ENCODE measurements around the gene CRACR2A.

CRACR2A gene

DNA sequence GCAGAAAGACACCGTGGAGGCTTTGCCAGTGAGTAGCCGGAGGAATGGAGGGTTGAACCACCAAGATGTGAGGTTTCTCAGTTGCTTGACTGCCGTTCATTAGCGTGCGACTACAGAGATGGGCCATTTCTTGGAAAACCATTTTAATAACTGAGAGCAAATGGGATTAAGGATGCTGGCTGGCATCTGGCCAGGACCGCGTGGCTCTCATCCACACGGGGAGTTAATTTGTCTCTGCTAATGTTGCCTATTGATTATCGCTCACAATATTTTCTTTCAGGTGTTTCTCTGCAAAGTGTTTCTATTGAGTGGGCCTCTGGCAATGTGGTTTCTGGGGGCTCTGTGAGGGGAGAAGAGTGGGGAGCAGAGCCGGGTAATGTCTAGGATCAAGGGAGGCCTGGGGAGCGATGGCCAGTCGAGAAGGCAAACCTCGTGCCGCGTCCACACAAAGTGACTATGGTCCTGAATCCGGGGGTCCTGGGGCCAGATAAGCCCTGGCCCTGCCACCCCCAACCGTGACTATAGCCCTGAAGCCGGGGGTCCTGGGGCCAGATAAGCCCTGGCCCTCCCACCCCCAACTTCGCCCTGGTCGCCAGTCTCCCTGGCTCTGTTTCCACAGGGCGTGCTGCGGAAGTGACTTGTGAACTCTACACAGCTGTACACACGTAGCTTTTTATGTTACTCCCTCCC lies 151.3 kb downstream of the CRACR2A start:
- H3K4me1 ChIP-seq (ENCODE audit: control insufficient read depth, insufficient read depth, low read length): peaks cover 6% of the 10 kb centered on the region
- H3K9me3 ChIP-seq (ENCODE audit: control insufficient read depth, low read length): no peaks in the 10 kb centered on the region
- peaks cover 22% of the 10 kb centered on the region for H3K27me3 ChIP-seq (ENCODE audit: control insufficient read depth, insufficient read depth, low read length)
- no peak overlapping the region for H3K9ac ChIP-seq (ENCODE audit: low read length)
- H3K36me3 ChIP-seq (ENCODE audit: control insufficient read depth, insufficient read depth, low read length): no peaks in the 10 kb centered on the region
- no peak overlapping the region for H3K4me3 ChIP-seq (ENCODE audit: low read length)

DNA sequence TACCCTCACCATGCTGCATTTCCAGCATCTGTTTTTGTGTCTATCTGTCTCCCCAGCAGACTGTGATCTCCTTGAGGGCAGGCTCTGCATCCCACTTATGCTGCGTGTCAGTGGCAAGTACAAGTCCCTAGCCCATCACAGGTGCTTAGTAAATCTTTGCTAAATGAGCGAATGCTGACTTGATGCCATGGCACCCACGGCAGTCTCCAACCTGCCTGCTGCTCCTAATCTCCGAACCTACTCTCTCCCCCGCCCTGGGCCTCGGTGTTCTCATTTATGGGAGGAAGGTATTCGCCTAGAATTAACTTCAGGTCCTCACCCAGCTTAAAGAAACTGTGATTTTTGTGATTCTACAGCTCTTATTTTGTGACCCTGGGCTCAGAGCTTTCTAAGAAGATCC lies 152.0 kb downstream of the CRACR2A start:
- Histone ChIP-seq H3K27me3 (ENCODE audit: control insufficient read depth, insufficient read depth, low read length) (peaks cover 22% of the 10 kb centered on the region), H3K36me3 (ENCODE audit: control insufficient read depth, insufficient read depth, low read length) (no peaks in the 10 kb centered on the region), H3K9me3 (ENCODE audit: control insufficient read depth, low read length) (no peaks in the 10 kb centered on the region), H3K9ac (ENCODE audit: low read length) (no peak overlapping the region), H3K4me1 (ENCODE audit: control insufficient read depth, insufficient read depth, low read length) (peaks cover 6% of the 10 kb centered on the region), H3K4me3 (ENCODE audit: low read length) (no peak overlapping the region)

GRCh38 chr12:3600039-3600720 lies 152.7 kb downstream of the CRACR2A start:
- H3K4me3 ChIP-seq (ENCODE audit: low read length): no peak overlapping the region
- no peak overlapping the region for H3K9ac ChIP-seq (ENCODE audit: low read length)
- no peaks in the 10 kb centered on the region for H3K9me3 ChIP-seq (ENCODE audit: control insufficient read depth, low read length)
- peaks cover 4% of the 10 kb centered on the region for H3K4me1 ChIP-seq (ENCODE audit: control insufficient read depth, insufficient read depth, low read length)
- H3K27me3 ChIP-seq (ENCODE audit: control insufficient read depth, insufficient read depth, low read length): peaks cover 22% of the 10 kb centered on the region
- no peaks in the 10 kb centered on the region for H3K36me3 ChIP-seq (ENCODE audit: control insufficient read depth, insufficient read depth, low read length)

GRCh38 chr12:3598896-3599860 lies 153.7 kb downstream of the CRACR2A start:
- Histone ChIP-seq H3K9ac (ENCODE audit: low read length) (no peak overlapping the region), H3K36me3 (ENCODE audit: control insufficient read depth, insufficient read depth, low read length) (no peaks in the 10 kb centered on the region)

GRCh38 chr12:3597526-3598210 lies 155.2 kb downstream of the CRACR2A start:
- peaks cover 13% of the 10 kb centered on the region for H3K27me3 ChIP-seq (ENCODE audit: control insufficient read depth, insufficient read depth, low read length)
- H3K36me3 ChIP-seq (ENCODE audit: control insufficient read depth, insufficient read depth, low read length): no peaks in the 10 kb centered on the region
- no peak overlapping the region for H3K4me3 ChIP-seq (ENCODE audit: low read length)
- H3K4me1 ChIP-seq (ENCODE audit: control insufficient read depth, insufficient read depth, low read length): no peaks in the 10 kb centered on the region
- H3K9me3 ChIP-seq (ENCODE audit: control insufficient read depth, low read length): no peaks in the 10 kb centered on the region
- no peak overlapping the region for H3K9ac ChIP-seq (ENCODE audit: low read length)

More at GRCh38 chr12:3598896-3599860, 153.7 kb downstream of the CRACR2A start:
- Histone ChIP-seq H3K4me1 (ENCODE audit: control insufficient read depth, insufficient read depth, low read length) (no peaks in the 10 kb centered on the region), H3K4me3 (ENCODE audit: low read length) (no peak overlapping the region), H3K27me3 (ENCODE audit: control insufficient read depth, insufficient read depth, low read length) (peaks cover 13% of the 10 kb centered on the region), H3K9me3 (ENCODE audit: control insufficient read depth, low read length) (no peaks in the 10 kb centered on the region)

DNA sequence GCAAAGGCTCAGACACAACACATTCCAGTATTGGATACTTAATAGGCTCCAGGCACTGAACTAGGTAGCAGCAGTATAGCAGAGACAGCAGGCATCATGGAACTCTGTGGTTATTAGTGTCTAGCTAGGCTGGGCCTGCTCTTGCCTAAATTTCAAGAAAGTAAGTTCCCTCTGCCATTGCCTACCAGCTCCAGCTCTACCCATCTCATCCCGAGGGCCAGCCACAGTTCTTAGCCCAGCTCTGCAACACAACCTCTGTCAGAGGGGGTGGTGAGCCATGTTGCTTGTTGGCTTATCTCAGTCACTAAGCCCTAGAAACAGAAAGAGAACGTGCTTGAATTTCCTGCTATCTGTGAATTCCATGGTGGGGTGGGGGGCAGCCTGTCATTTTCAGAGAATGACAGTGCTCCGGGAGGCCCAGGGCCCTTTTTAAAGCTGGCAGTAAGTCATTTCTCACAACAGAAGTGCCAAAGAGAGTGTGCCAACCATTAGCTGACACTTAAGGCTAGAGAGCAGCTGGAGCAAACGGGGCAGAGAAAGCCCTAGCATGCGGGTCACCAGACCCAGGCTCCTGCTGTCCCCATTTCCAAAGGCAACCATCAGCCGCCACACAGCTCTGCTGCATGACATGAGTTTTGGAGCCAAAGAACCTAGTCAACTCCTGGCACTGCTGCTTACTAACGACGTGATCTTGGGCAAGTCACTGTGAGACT lies 156.1 kb downstream of the CRACR2A start:
- no peaks in the 10 kb centered on the region for H3K9me3 ChIP-seq (ENCODE audit: control insufficient read depth, low read length)
- peaks cover 9% of the 10 kb centered on the region for H3K27me3 ChIP-seq (ENCODE audit: control insufficient read depth, insufficient read depth, low read length)
- no peaks in the 10 kb centered on the region for H3K4me1 ChIP-seq (ENCODE audit: control insufficient read depth, insufficient read depth, low read length)
- no peak overlapping the region for H3K4me3 ChIP-seq (ENCODE audit: low read length)
- no peaks in the 10 kb centered on the region for H3K36me3 ChIP-seq (ENCODE audit: control insufficient read depth, insufficient read depth, low read length)
- H3K9ac ChIP-seq (ENCODE audit: low read length): no peak overlapping the region

- Histone ChIP-seq H3K36me3 (ENCODE audit: control insufficient read depth, insufficient read depth, low read length) (no peaks in the 10 kb centered on the region), H3K9ac (ENCODE audit: low read length) (no peak overlapping the region), H3K4me1 (ENCODE audit: control insufficient read depth, insufficient read depth, low read length) (no peaks in the 10 kb centered on the region), H3K9me3 (ENCODE audit: control insufficient read depth, low read length) (no peaks in the 10 kb centered on the region), H3K27me3 (ENCODE audit: control insufficient read depth, insufficient read depth, low read length) (no peaks in the 10 kb centered on the region), H3K4me3 (ENCODE audit: low read length) (no peak overlapping the region)
Measured at GRCh38 chr12:3595721-3596120, 157.2 kb downstream of the CRACR2A start.

- Histone ChIP-seq H3K4me1 (ENCODE audit: control insufficient read depth, insufficient read depth, low read length) (no peaks in the 10 kb centered on the region), H3K9ac (ENCODE audit: low read length) (no peak overlapping the region), H3K27me3 (ENCODE audit: control insufficient read depth, insufficient read depth, low read length) (no peaks in the 10 kb centered on the region), H3K9me3 (ENCODE audit: control insufficient read depth, low read length) (no peaks in the 10 kb centered on the region), H3K36me3 (ENCODE audit: control insufficient read depth, insufficient read depth, low read length) (no peaks in the 10 kb centered on the region), H3K4me3 (ENCODE audit: low read length) (no peak overlapping the region)
Measured at GRCh38 chr12:3594966-3595365, 157.9 kb downstream of the CRACR2A start.

DNA sequence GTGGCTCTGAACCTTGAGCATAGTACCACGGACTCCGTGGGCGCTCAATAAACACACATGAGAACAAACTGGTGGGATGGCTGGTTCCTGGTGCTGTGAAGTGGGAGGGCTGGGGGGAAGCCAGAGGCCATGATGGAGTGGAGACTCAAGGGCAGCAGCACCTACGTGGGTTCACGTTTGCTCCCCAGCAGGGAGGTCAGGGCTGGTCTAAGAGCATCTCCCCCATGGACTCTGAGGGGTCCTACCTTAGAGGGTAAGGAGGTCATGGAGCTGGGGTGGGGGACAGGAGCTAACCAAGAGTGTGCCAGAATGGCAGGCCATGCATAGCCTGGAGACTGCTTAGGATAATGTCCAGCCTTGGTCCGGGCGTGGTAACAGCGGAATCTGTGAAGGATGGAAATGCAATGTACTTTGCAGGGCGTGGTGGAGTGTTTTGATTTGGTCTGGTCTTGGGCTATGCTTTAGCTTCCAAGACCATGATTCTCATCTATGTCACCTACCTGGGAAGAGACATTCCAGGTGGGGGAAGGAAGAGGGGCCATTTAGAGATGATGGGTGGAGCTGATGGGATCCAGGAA lies 158.9 kb downstream of the CRACR2A start:
- no peaks in the 10 kb centered on the region for H3K36me3 ChIP-seq (ENCODE audit: control insufficient read depth, insufficient read depth, low read length)
- no peak overlapping the region for H3K4me3 ChIP-seq (ENCODE audit: low read length)
- H3K9me3 ChIP-seq (ENCODE audit: control insufficient read depth, low read length): no peaks in the 10 kb centered on the region
- H3K9ac ChIP-seq (ENCODE audit: low read length): no peak overlapping the region
- no peaks in the 10 kb centered on the region for H3K4me1 ChIP-seq (ENCODE audit: control insufficient read depth, insufficient read depth, low read length)
- H3K27me3 ChIP-seq (ENCODE audit: control insufficient read depth, insufficient read depth, low read length): no peaks in the 10 kb centered on the region

GRCh38 chr12:3592856-3593625 lies 159.9 kb downstream of the CRACR2A start:
- Histone ChIP-seq H3K9ac (ENCODE audit: low read length) (no peak overlapping the region), H3K9me3 (ENCODE audit: control insufficient read depth, low read length) (no peaks in the 10 kb centered on the region), H3K4me1 (ENCODE audit: control insufficient read depth, insufficient read depth, low read length) (no peaks in the 10 kb centered on the region), H3K36me3 (ENCODE audit: control insufficient read depth, insufficient read depth, low read length) (no peaks in the 10 kb centered on the region), H3K27me3 (ENCODE audit: control insufficient read depth, insufficient read depth, low read length) (no peaks in the 10 kb centered on the region), H3K4me3 (ENCODE audit: low read length) (no peak overlapping the region)
